HEK293 (cell line): ENCODE data around the gene NUFIP1.
A peak's percentile ranks its signal among the peaks of the same experiment; 100 is the strongest.

Experiments
- CTCF ChIA-PET: fragments of 350-600 bp; formaldehyde crosslinking; extraction: SDS; loops from one replicate; lab custom pipeline; 2021; ENCODE audit warnings: antibody characterized with exemption; lab: Yijun Ruan, JAX
- POLR2A ChIA-PET: fragments of 300-600 bp; formaldehyde crosslinking; extraction: SDS; loops from one replicate; lab custom pipeline; 2020; ENCODE audit warnings: antibody characterized with exemption, inconsistent platforms; lab: Yijun Ruan, JAX
- H3K27ac ChIP-seq: fragments of 200-500 bp; sonication (Bioruptor generic); 2 replicates; pipeline ENCODE4 v1.5.1; 2014; ENCODE audit warnings: low read depth, low read length, control low read depth, inconsistent platforms; ENCODE audit errors: extremely low read depth
- H3K36me3 ChIP-seq, 2 experiments: fragments of 200-500 bp in 1 of 2; sonication (Bioruptor generic) in 1 of 2; 1 replicate in 1 of 2; 2 replicates in 1 of 2; pipeline ENCODE4 v1.5.1; 2014 to 2017; ENCODE audit warnings: inconsistent platforms in 2 of 2, low read length in 2 of 2; ENCODE audit not compliant: control insufficient read depth in 2 of 2, insufficient read depth in 1 of 2
- H3K4me1 ChIP-seq: fragments of 200-500 bp; sonication (Bioruptor generic); 2 replicates; pipeline ENCODE4 v1.5.1; 2014; ENCODE audit warnings: mild to moderate bottlenecking, low read length, inconsistent platforms; ENCODE audit not compliant: control insufficient read depth, insufficient read depth
- H3K4me3 ChIP-seq: 2 replicates; pipeline ENCODE4 v1.5.1; 2011; ENCODE audit warnings: low read depth, mild to moderate bottlenecking, control low read depth, low read length, moderate library complexity
- H3K9me3 ChIP-seq: fragments of 200-500 bp; sonication (Bioruptor generic); 2 replicates; pipeline ENCODE4 v1.5.1; 2014; ENCODE audit warnings: low read depth, low read length, inconsistent platforms; ENCODE audit not compliant: control insufficient read depth, insufficient read depth
- PRDM2 ChIP-seq: fragments of 450-650 bp; formaldehyde crosslinking; IDR thresholded peaks from 2 replicates; pipeline ENCODE4 v1.5.1; 2016; ENCODE audit warnings: missing biosample characterization, missing genetic modification characterization, borderline replicate concordance
- PRDM4 ChIP-seq: fragments of 450-650 bp; formaldehyde crosslinking; IDR thresholded peaks from 2 replicates; pipeline ENCODE4 v1.5.1; 2017; ENCODE audit warnings: missing biosample characterization, missing genetic modification characterization
- YY2 ChIP-seq: fragments of 450-650 bp; formaldehyde crosslinking; IDR thresholded peaks from 2 replicates; pipeline ENCODE4 v1.5.1; 2016; ENCODE audit warnings: missing biosample characterization, missing genetic modification characterization
- ZFP41 ChIP-seq: fragments of 450-650 bp; formaldehyde crosslinking; IDR thresholded peaks from 2 replicates; pipeline ENCODE4 v1.5.1; 2016; ENCODE audit warnings: missing biosample characterization, missing genetic modification characterization, borderline replicate concordance
- ZNF146 ChIP-seq: fragments of 450-650 bp; formaldehyde crosslinking; IDR thresholded peaks from 2 replicates; pipeline ENCODE4 v1.5.1; 2016; ENCODE audit warnings: missing biosample characterization, missing genetic modification characterization
- ZNF223 ChIP-seq: fragments of 450-650 bp; formaldehyde crosslinking; IDR thresholded peaks from 2 replicates; pipeline ENCODE4 v1.5.1; 2016; ENCODE audit warnings: missing biosample characterization, missing genetic modification characterization
- ZNF280D ChIP-seq: fragments of 450-650 bp; formaldehyde crosslinking; IDR thresholded peaks from 2 replicates; pipeline ENCODE4 v1.5.1; 2016; ENCODE audit warnings: missing biosample characterization, missing genetic modification characterization
- ZNF426 ChIP-seq: fragments of 450-650 bp; formaldehyde crosslinking; IDR thresholded peaks from 2 replicates; pipeline ENCODE4 v1.5.1; 2017; ENCODE audit warnings: missing biosample characterization, missing genetic modification characterization, mild to moderate bottlenecking, inconsistent platforms, moderate library complexity
- ZNF449 ChIP-seq: fragments of 450-650 bp; formaldehyde crosslinking; IDR thresholded peaks from 2 replicates; pipeline ENCODE4 v1.5.1; 2017; ENCODE audit warnings: missing biosample characterization, mild to moderate bottlenecking, missing genetic modification characterization, moderate library complexity
- ZNF555 ChIP-seq: fragments of 450-650 bp; formaldehyde crosslinking; conservative IDR thresholded peaks from 2 replicates; pipeline ENCODE4 v1.5.1; 2017; ENCODE audit warnings: missing biosample characterization, mild to moderate bottlenecking, missing genetic modification characterization, inconsistent platforms
- ZNF558 ChIP-seq: fragments of 450-650 bp; formaldehyde crosslinking; IDR thresholded peaks from 2 replicates; pipeline ENCODE4 v1.5.1; 2016; ENCODE audit warnings: missing biosample characterization, missing genetic modification characterization
- ZNF610 ChIP-seq: fragments of 450-650 bp; formaldehyde crosslinking; IDR thresholded peaks from 2 replicates; pipeline ENCODE4 v1.5.1; 2016; ENCODE audit warnings: missing biosample characterization, missing genetic modification characterization, borderline replicate concordance
- ZNF624 ChIP-seq: fragments of 450-650 bp; formaldehyde crosslinking; IDR thresholded peaks from 2 replicates; pipeline ENCODE4 v1.5.1; 2017; ENCODE audit warnings: missing biosample characterization, missing genetic modification characterization
- ZNF777 ChIP-seq: fragments of 450-650 bp; formaldehyde crosslinking; IDR thresholded peaks from 2 replicates; pipeline ENCODE4 v1.5.1; 2017; ENCODE audit warnings: missing biosample characterization, missing genetic modification characterization, borderline replicate concordance
- TF ChIP-seq, protein P1 (sequence below): fragments of 450-650 bp; formaldehyde crosslinking; IDR thresholded peaks from 2 replicates; pipeline ENCODE4 v1.5.1; 2016; ENCODE audit warnings: missing biosample characterization, missing genetic modification characterization
- TF ChIP-seq, protein P2 (sequence below): fragments of 450-650 bp; IDR thresholded peaks from 2 replicates; pipeline ENCODE4 v1.5.1; 2018; ENCODE audit warnings: missing biosample characterization, missing genetic modification characterization

NUFIP1 gene

DNA sequence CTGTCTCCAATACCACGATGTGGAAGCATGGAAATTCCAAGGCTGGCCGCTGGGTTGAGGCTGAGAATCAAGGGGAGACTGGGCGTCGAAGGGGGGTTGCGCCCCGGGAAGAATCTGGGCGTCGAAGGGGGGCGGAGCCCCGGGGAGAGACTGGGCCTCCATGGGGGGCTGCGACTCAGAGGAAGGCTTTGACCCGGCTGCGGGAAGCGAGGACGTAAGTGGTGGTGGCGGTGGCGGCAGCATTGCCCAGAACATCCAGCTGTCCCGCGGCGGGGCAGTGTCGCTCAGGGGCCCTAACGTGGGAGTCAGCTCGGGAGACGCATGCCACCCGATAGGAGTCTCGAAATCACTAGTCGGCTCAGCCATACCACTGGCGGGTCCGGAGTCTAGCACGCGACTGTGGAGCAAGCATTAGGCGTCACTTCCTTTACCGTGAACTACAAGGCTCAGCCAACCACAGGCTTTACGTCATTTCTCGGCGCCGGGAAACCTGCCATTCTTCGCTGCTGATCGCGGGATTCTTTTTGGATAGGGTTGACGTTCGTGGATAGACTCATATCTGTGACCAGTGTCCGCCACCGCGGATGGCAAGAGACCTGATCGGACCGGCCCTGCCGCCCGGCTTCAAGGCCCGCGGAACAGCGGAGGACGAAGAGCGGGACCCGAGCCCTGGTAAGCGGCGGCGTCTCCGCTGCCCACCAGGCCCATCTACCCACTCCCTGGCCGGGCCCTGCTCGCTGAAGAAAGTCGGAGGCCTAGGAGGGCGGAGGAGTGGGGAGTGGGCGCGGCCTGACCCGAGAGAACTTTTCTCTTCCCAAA is at the start of gene NUFIP1, which contains the start of gene GPALPP1:
Gene NUFIP1, minus strand, starts transcription at position 401 of the 819 bp plus-strand sequence. Its CDS starts 35 bp downstream, at position 366.
Gene GPALPP1, plus strand, starts transcription at position 468 of the 819 bp plus-strand sequence. Its CDS starts 117 bp downstream, at position 585.
- POLR2A ChIA-PET, result interaction anchor here (0.7 kb wide), 1 partner anchor 304 kb away, joined by 3 read pairs; no protein-coding TSS in a partner anchor
- CTCF ChIA-PET, result no interaction called here
- H3K4me1 ChIP-seq, result peaks cover 3% of the 10 kb centered on the region; the same call in 1 of the 2 replicates
- TF ChIP-seq, protein P1, sequence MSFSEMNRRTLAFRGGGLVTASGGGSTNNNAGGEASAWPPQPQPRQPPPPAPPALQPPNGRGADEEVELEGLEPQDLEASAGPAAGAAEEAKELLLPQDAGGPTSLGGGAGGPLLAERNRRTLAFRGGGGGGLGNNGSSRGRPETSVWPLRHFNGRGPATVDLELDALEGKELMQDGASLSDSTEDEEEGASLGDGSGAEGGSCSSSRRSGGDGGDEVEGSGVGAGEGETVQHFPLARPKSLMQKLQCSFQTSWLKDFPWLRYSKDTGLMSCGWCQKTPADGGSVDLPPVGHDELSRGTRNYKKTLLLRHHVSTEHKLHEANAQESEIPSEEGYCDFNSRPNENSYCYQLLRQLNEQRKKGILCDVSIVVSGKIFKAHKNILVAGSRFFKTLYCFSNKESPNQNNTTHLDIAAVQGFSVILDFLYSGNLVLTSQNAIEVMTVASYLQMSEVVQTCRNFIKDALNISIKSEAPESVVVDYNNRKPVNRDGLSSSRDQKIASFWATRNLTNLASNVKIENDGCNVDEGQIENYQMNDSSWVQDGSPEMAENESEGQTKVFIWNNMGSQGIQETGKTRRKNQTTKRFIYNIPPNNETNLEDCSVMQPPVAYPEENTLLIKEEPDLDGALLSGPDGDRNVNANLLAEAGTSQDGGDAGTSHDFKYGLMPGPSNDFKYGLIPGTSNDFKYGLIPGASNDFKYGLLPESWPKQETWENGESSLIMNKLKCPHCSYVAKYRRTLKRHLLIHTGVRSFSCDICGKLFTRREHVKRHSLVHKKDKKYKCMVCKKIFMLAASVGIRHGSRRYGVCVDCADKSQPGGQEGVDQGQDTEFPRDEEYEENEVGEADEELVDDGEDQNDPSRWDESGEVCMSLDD, result no peak
- TF ChIP-seq ZNF426 (tag by site-specific recombination) (no peak), ZNF777 (tag by site-specific recombination) (no peak), ZNF449 (tag by site-specific recombination) (no peak), ZNF146 (tag by site-specific recombination) (peak; percentile 2; the same call in 1 of the 2 replicates), ZNF555 (tag by site-specific recombination) (no peak), PRDM2 (tag by site-specific recombination) (no peak), ZNF610 (tag by site-specific recombination) (0 out of 2 replicates have a peak, but pooled peaks have one; percentile 14), ZNF624 (no peak), ZNF558 (no peak), ZFP41 (no peak), YY2 (no peak), ZNF223 (tag by site-specific recombination) (no peak), PRDM4 (tag by site-specific recombination) (no peak), ZNF280D (tag by site-specific recombination) (0 out of 2 replicates have a peak, but pooled peaks have one; percentile 4)
- TF ChIP-seq, protein P2, sequence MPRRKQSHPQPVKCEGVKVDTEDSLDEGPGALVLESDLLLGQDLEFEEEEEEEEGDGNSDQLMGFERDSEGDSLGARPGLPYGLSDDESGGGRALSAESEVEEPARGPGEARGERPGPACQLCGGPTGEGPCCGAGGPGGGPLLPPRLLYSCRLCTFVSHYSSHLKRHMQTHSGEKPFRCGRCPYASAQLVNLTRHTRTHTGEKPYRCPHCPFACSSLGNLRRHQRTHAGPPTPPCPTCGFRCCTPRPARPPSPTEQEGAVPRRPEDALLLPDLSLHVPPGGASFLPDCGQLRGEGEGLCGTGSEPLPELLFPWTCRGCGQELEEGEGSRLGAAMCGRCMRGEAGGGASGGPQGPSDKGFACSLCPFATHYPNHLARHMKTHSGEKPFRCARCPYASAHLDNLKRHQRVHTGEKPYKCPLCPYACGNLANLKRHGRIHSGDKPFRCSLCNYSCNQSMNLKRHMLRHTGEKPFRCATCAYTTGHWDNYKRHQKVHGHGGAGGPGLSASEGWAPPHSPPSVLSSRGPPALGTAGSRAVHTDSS (tag by site-specific recombination), result no peak

More for the DNA sequence above, at the start of gene NUFIP1, which contains the start of gene GPALPP1:
- peak within 1 kb of the TSS; percentile 5; the same call in 1 of the 2 replicates for H3K27ac ChIP-seq
- no peaks in the 10 kb centered on the region for H3K9me3 ChIP-seq
- H3K36me3 ChIP-seq, result peaks cover 0 to 9% of the 10 kb centered on the region in 2 experiments; a peak in 2 of 3 replicates
- peak within 1 kb of the TSS; percentile 90 for H3K4me3 ChIP-seq
